Measurements from ENCODE around the gene CXXC4.
A peak's percentile ranks its signal among the peaks of the same experiment; 100 is the strongest.

CXXC4 gene

GRCh38 chr4:104457308-104457981 lies 37.2 kb downstream of the CXXC4 start:
- no CpG with 5 or more reads among the region's 2 CpGs for WGBS
- no peak overlapping the region for H2BK12ac ChIP-seq (ENCODE audit: low read length in 2 of 2)
- no peak overlapping the region for H2BK5ac ChIP-seq (ENCODE audit: low read depth, low read length, poor library complexity, severe bottlenecking)
- no peak overlapping the region for H2BK120ac ChIP-seq (ENCODE audit: low read depth, low read length)
- no peak overlapping the region for H3K9ac ChIP-seq (ENCODE audit: low read length)
- H3K4me1 ChIP-seq (ENCODE audit: control insufficient read depth, insufficient read depth, low read depth, low read length): no peaks in the 10 kb centered on the region
- no peak overlapping the region for H3K14ac ChIP-seq (ENCODE audit: low read length in 2 of 2)
- no peaks in the 10 kb centered on the region for H3K9me3 ChIP-seq (ENCODE audit: control insufficient read depth, low read length)
- no peak overlapping the region for H3K27ac ChIP-seq (ENCODE audit: low read length, poor library complexity, severe bottlenecking)
- H2BK15ac ChIP-seq (ENCODE audit: low read depth, poor library complexity, severe bottlenecking): no peak overlapping the region
- H3K79me1 ChIP-seq (replicated peaks; ENCODE audit: low read length, poor library complexity, severe bottlenecking): no peaks in the 10 kb centered on the region
- no peak overlapping the region for H3K4me2 ChIP-seq (ENCODE audit: low read length, poor library complexity, severe bottlenecking)
- no peaks in the 10 kb centered on the region for H3K36me3 ChIP-seq (ENCODE audit: control insufficient read depth in 1 of 2, insufficient read depth in 2 of 2, low read depth in 1 of 2, low read length in 2 of 2)
- no peak overlapping the region for H3K18ac ChIP-seq (ENCODE audit: low read depth in 1 of 2, low read length in 2 of 2)
- no peak overlapping the region for H2AFZ ChIP-seq (ENCODE audit: low read depth, low read length)
- H3K4me3 ChIP-seq (ENCODE audit: insufficient read depth in 1 of 2, low read depth in 1 of 2, low read length in 2 of 2): no peak overlapping the region
- H4K91ac ChIP-seq (ENCODE audit: low read length): no peak overlapping the region
- no peak for DNase-seq
- H3K23ac ChIP-seq (ENCODE audit: low read length in 2 of 2): no peak overlapping the region
- no peak overlapping the region for H3K4ac ChIP-seq (ENCODE audit: low read depth in 1 of 2, low read length in 2 of 2)
- no peak overlapping the region for H2AK5ac ChIP-seq (ENCODE audit: low read length, severe bottlenecking)
- no peak overlapping the region for H4K8ac ChIP-seq (ENCODE audit: low read length)
- no peaks in the 10 kb centered on the region for H3K27me3 ChIP-seq (ENCODE audit: control insufficient read depth in 1 of 2, insufficient read depth in 1 of 2, low read length in 2 of 2)

- H3K79me1 ChIP-seq (replicated peaks; ENCODE audit: low read length, poor library complexity, severe bottlenecking): no peaks in the 10 kb centered on the region
- 43% methylated on average over 1 of the region's 1 CpG for WGBS
- H2AFZ ChIP-seq (ENCODE audit: low read depth, low read length): no peak overlapping the region
- no peak overlapping the region for H3K27ac ChIP-seq (ENCODE audit: low read length, poor library complexity, severe bottlenecking)
- no peaks in the 10 kb centered on the region for H3K9me3 ChIP-seq (ENCODE audit: control insufficient read depth, low read length)
- H2AK5ac ChIP-seq (ENCODE audit: low read length, severe bottlenecking): no peak overlapping the region
- H4K91ac ChIP-seq (ENCODE audit: low read length): no peak overlapping the region
- no peaks in the 10 kb centered on the region for H3K4me1 ChIP-seq (ENCODE audit: control insufficient read depth, insufficient read depth, low read depth, low read length)
- H3K36me3 ChIP-seq (ENCODE audit: control insufficient read depth in 1 of 2, insufficient read depth in 2 of 2, low read depth in 1 of 2, low read length in 2 of 2): no peaks in the 10 kb centered on the region
- H2BK5ac ChIP-seq (ENCODE audit: low read depth, low read length, poor library complexity, severe bottlenecking): no peak overlapping the region
- no peak overlapping the region for H2BK15ac ChIP-seq (ENCODE audit: low read depth, poor library complexity, severe bottlenecking)
- H3K9ac ChIP-seq (ENCODE audit: low read length): no peak overlapping the region
- H3K23ac ChIP-seq (ENCODE audit: low read length in 2 of 2): no peak overlapping the region
- peak; percentile 42 for DNase-seq
- no peak overlapping the region for H4K8ac ChIP-seq (ENCODE audit: low read length)
- H3K14ac ChIP-seq (ENCODE audit: low read length in 2 of 2): no peak overlapping the region
- H3K18ac ChIP-seq (ENCODE audit: low read depth in 1 of 2, low read length in 2 of 2): no peak overlapping the region
- H3K27me3 ChIP-seq (ENCODE audit: control insufficient read depth in 1 of 2, insufficient read depth in 1 of 2, low read length in 2 of 2): no peaks in the 10 kb centered on the region
- H3K4me2 ChIP-seq (ENCODE audit: low read length, poor library complexity, severe bottlenecking): no peak overlapping the region
- no peak overlapping the region for H3K4ac ChIP-seq (ENCODE audit: low read depth in 1 of 2, low read length in 2 of 2)
- H2BK120ac ChIP-seq (ENCODE audit: low read depth, low read length): no peak overlapping the region
- H3K4me3 ChIP-seq (ENCODE audit: insufficient read depth in 1 of 2, low read depth in 1 of 2, low read length in 2 of 2): no peak overlapping the region
- H2BK12ac ChIP-seq (ENCODE audit: low read length in 2 of 2): no peak overlapping the region
Observed at GRCh38 chr4:104451573-104451972, 43.1 kb downstream of the CXXC4 start.

DNA sequence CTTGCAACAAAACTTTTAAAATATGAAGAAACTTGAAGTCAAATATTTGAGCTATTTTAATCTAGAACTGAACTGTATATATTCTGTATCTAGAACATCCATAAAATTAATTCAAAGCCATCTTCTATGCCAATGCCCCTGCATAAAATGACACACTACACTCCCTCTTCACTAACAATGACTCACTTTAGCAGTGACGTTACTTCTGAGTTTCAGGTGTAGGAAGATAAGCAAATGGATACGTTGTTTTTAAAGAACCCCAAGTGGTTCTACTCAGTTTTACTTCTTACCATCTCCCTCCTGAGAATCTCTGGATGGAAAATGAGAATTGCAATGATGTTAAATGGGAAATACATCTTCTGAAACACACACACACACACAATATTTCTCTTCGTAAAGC lies 45.2 kb downstream of the CXXC4 start:
- H4K91ac ChIP-seq (ENCODE audit: low read length): no peak overlapping the region
- no peak overlapping the region for H3K18ac ChIP-seq (ENCODE audit: low read depth in 1 of 2, low read length in 2 of 2)
- H3K4me3 ChIP-seq (ENCODE audit: insufficient read depth in 1 of 2, low read depth in 1 of 2, low read length in 2 of 2): no peak overlapping the region
- no peak overlapping the region for H2AK5ac ChIP-seq (ENCODE audit: low read length, severe bottlenecking)
- no peak overlapping the region for H4K8ac ChIP-seq (ENCODE audit: low read length)
- no peak overlapping the region for H3K23ac ChIP-seq (ENCODE audit: low read length in 2 of 2)
- H2BK12ac ChIP-seq (ENCODE audit: low read length in 2 of 2): no peak overlapping the region
- H3K36me3 ChIP-seq (ENCODE audit: control insufficient read depth in 1 of 2, insufficient read depth in 2 of 2, low read depth in 1 of 2, low read length in 2 of 2): no peaks in the 10 kb centered on the region
- WGBS: no CpG with 5 or more reads among the region's 3 CpGs
- H3K14ac ChIP-seq (ENCODE audit: low read length in 2 of 2): no peak overlapping the region
- H3K27me3 ChIP-seq (ENCODE audit: control insufficient read depth in 1 of 2, insufficient read depth in 1 of 2, low read length in 2 of 2): no peaks in the 10 kb centered on the region
- H3K9ac ChIP-seq (ENCODE audit: low read length): no peak overlapping the region
- no peak overlapping the region for H2BK15ac ChIP-seq (ENCODE audit: low read depth, poor library complexity, severe bottlenecking)
- H3K4me1 ChIP-seq (ENCODE audit: control insufficient read depth, insufficient read depth, low read depth, low read length): no peaks in the 10 kb centered on the region
- DNase-seq: no peak
- H3K4me2 ChIP-seq (ENCODE audit: low read length, poor library complexity, severe bottlenecking): no peak overlapping the region
- H2BK5ac ChIP-seq (ENCODE audit: low read depth, low read length, poor library complexity, severe bottlenecking): no peak overlapping the region
- no peak overlapping the region for H2BK120ac ChIP-seq (ENCODE audit: low read depth, low read length)
- no peaks in the 10 kb centered on the region for H3K79me1 ChIP-seq (replicated peaks; ENCODE audit: low read length, poor library complexity, severe bottlenecking)
- no peak overlapping the region for H3K27ac ChIP-seq (ENCODE audit: low read length, poor library complexity, severe bottlenecking)
- no peaks in the 10 kb centered on the region for H3K9me3 ChIP-seq (ENCODE audit: control insufficient read depth, low read length)
- H2AFZ ChIP-seq (ENCODE audit: low read depth, low read length): no peak overlapping the region
- H3K4ac ChIP-seq (ENCODE audit: low read depth in 1 of 2, low read length in 2 of 2): no peak overlapping the region

DNA sequence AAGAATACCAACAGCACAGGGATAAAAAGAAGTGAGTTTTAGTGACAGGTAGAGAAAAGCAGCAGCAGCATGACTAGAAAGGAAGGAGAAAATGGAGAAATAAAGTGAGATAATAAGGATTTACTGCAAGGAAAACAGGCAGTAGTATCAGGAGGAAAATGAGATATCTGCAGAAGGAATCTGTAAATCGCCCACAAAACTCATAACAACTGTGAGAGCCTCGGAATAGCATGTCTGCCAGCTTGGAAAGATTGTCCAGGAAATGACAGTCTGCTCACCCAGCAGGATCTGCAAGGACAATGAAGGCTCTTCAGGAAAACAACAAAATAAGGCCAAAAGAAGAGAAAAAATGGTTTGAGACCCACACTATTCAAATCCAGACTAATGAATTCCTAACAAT lies 47.4 kb downstream of the CXXC4 start:
- Histone ChIP-seq H2BK120ac (ENCODE audit: low read depth, low read length) (no peak overlapping the region), H3K4me3 (ENCODE audit: insufficient read depth in 1 of 2, low read depth in 1 of 2, low read length in 2 of 2) (no peak overlapping the region), H3K4me1 (ENCODE audit: control insufficient read depth, insufficient read depth, low read depth, low read length) (no peaks in the 10 kb centered on the region), H4K8ac (ENCODE audit: low read length) (no peak overlapping the region), H3K27me3 (ENCODE audit: control insufficient read depth in 1 of 2, insufficient read depth in 1 of 2, low read length in 2 of 2) (no peaks in the 10 kb centered on the region), H2AK5ac (ENCODE audit: low read length, severe bottlenecking) (no peak overlapping the region), H3K14ac (ENCODE audit: low read length in 2 of 2) (no peak overlapping the region), H2AFZ (ENCODE audit: low read depth, low read length) (no peak overlapping the region), H2BK15ac (ENCODE audit: low read depth, poor library complexity, severe bottlenecking) (no peak overlapping the region), H4K91ac (ENCODE audit: low read length) (no peak overlapping the region), H2BK12ac (ENCODE audit: low read length in 2 of 2) (no peak overlapping the region), H3K27ac (ENCODE audit: low read length, poor library complexity, severe bottlenecking) (no peak overlapping the region), H3K23ac (ENCODE audit: low read length in 2 of 2) (no peak overlapping the region), H3K9me3 (ENCODE audit: control insufficient read depth, low read length) (no peaks in the 10 kb centered on the region), H2BK5ac (ENCODE audit: low read depth, low read length, poor library complexity, severe bottlenecking) (no peak overlapping the region), H3K18ac (ENCODE audit: low read depth in 1 of 2, low read length in 2 of 2) (no peak overlapping the region), H3K9ac (ENCODE audit: low read length) (no peak overlapping the region), H3K4me2 (ENCODE audit: low read length, poor library complexity, severe bottlenecking) (no peak overlapping the region), H3K36me3 (ENCODE audit: control insufficient read depth in 1 of 2, insufficient read depth in 2 of 2, low read depth in 1 of 2, low read length in 2 of 2) (no peaks in the 10 kb centered on the region), H3K79me1 (replicated peaks; ENCODE audit: low read length, poor library complexity, severe bottlenecking) (no peaks in the 10 kb centered on the region), H3K4ac (ENCODE audit: low read depth in 1 of 2, low read length in 2 of 2) (no peak overlapping the region)
- peak; percentile 24 for DNase-seq
- 23% methylated on average over 2 of the region's 2 CpGs for WGBS

Measured in mesenchymal stem cell (in vitro differentiated cells and primary cell).